Measurements from ENCODE around the gene OR52K2. TPM values are rescaled to one million over a fixed set of nuclear protein-coding genes. Genes with fewer than 3 reads are reported as not detected.
"Not testable (repeated sequence)": the region's sequence is repeated elsewhere in the genome, so short reads cannot be mapped to it uniquely, and the experiment has no call there.

The OR52K2 gene
- total and polyA plus RNA-seq, 4 donors = 0.30 TPM; not detected in 3

DNA sequence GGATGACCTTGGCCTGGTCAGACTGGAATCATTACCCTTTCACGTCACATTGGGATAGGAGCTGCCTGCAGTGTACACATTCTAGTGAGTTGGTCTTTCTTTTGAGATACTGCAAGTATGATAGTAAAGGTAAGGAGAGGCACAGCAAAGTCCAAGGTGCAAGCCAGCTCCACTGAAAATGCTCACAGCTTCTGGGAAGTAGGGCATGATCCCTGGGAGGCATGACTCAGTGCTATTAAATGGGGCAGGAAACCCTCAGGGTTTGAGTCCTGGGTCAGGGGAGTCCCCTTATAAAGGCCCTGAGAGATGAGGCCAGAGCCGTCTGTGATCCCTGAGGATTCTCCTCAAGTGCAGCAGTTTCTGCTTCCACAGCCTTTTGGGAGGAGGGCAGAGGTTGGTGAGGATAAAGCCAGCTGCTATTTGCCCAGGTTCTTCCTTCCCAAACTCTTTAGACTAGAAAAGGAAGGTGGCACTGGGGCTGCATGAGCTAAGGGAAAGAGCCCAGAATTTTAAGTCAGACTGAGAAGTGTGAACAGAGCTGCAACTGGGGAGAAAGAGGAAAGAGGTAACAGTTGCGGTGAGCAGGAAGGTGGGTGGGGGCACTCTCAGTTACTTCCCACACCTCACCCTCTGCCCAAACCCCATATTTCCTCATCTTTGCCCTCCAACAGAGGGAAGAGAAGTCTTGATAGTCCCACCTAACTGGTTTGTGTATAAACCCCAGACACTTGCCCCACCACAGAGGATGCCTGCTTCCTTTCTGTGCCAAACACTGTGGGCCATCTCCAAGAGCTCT lies 18.9 kb downstream of the OR52K2 start:
- no peak for DNase-seq (ENCODE audit: low read depth in 4 of 6, low spot score in 6 of 6)
- no peaks in the 10 kb centered on the region for H3K4me1 ChIP-seq (ENCODE audit: control insufficient read depth, insufficient read depth, low read length)
- 79% methylated on average over 2 of the region's 3 CpGs for WGBS (ENCODE audit: insufficient coverage)
- no peak overlapping the region for H3K4me3 ChIP-seq (ENCODE audit: low read depth, low read length)
- H3K27ac ChIP-seq (ENCODE audit: low read depth, low read length) = no peak overlapping the region
- H3K27me3 ChIP-seq (ENCODE audit: control insufficient read depth, insufficient read depth, low read length) = no peaks in the 10 kb centered on the region
- H3K36me3 ChIP-seq (ENCODE audit: control insufficient read depth, insufficient read depth, low read length) = no peaks in the 10 kb centered on the region
- no peaks in the 10 kb centered on the region for H3K9me3 ChIP-seq (ENCODE audit: control insufficient read depth, insufficient read depth, low read length)

DNA sequence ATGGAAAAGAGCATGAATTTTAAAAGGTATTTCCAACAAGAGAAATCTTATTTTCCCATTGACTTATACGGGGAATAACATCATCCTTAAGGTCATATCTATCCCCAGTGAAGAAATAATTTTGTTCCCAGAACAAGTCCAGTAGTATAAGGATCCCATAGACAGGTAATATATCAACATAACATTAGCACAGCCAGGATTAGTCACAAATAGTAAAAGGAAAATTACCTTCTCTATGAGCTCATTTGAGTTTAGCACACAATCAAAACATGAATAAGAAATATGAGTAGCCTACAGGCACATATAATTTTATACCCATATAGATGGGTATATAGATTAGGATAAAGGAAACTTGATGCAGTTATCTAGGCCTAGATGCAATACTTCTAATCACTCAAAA lies 30.5 kb downstream of the OR52K2 start:
- Histone ChIP-seq H3K27me3 (ENCODE audit: control insufficient read depth, insufficient read depth, low read length) (no peaks in the 10 kb centered on the region), H3K4me3 (ENCODE audit: low read depth, low read length) (no peak overlapping the region), H3K27ac (ENCODE audit: low read depth, low read length) (no peak overlapping the region), H3K9me3 (ENCODE audit: control insufficient read depth, insufficient read depth, low read length) (no peaks in the 10 kb centered on the region), H3K4me1 (ENCODE audit: control insufficient read depth, insufficient read depth, low read length) (no peaks in the 10 kb centered on the region), H3K36me3 (ENCODE audit: control insufficient read depth, insufficient read depth, low read length) (no peaks in the 10 kb centered on the region)
- no peak for DNase-seq (ENCODE audit: low read depth in 4 of 6, low spot score in 6 of 6)
- no CpG with 5 or more reads among the region's 1 CpG for WGBS (ENCODE audit: insufficient coverage)

DNA sequence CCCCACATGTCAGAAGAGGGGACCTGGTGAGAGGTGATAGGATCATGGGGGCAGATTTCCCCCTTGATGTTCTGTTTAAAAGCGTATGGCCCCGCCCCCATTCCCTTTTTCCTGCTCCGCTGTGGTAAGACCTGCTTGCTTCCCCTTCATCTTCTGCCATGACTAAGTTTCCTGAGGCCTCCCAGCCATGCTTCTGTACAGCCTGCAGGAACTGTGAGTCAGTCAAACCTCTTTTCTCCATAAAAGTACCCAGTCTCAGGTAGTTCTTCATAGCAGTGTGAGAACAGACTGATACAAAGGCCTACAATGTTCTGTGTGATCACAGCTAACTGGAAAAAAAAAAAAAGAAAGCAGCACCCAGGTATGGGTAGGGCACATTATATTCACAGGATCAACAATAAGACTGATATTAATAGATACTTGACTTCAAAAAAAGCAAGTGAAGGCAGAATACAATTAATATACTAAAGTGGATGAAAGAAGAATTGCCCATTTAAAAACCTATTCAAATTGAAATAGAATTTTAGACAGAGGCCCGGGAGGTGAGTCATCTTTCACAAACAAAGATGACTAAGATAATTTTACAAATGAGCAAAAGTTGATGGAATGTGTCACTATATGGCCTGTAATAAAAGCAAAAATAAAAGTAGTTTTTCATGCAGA lies 31.6 kb downstream of the OR52K2 start:
- H3K9me3 ChIP-seq (ENCODE audit: control insufficient read depth, insufficient read depth, low read length) = no peaks in the 10 kb centered on the region
- H3K36me3 ChIP-seq (ENCODE audit: control insufficient read depth, insufficient read depth, low read length) = no peaks in the 10 kb centered on the region
- H3K4me3 ChIP-seq (ENCODE audit: low read depth, low read length) = no peak overlapping the region
- no peaks in the 10 kb centered on the region for H3K4me1 ChIP-seq (ENCODE audit: control insufficient read depth, insufficient read depth, low read length)
- DNase-seq (ENCODE audit: low read depth in 4 of 6, low spot score in 6 of 6) = no peak
- H3K27me3 ChIP-seq (ENCODE audit: control insufficient read depth, insufficient read depth, low read length) = no peaks in the 10 kb centered on the region
- 86% methylated on average over 3 of the region's 4 CpGs for WGBS (ENCODE audit: insufficient coverage)
- no peak overlapping the region for H3K27ac ChIP-seq (ENCODE audit: low read depth, low read length)

DNA sequence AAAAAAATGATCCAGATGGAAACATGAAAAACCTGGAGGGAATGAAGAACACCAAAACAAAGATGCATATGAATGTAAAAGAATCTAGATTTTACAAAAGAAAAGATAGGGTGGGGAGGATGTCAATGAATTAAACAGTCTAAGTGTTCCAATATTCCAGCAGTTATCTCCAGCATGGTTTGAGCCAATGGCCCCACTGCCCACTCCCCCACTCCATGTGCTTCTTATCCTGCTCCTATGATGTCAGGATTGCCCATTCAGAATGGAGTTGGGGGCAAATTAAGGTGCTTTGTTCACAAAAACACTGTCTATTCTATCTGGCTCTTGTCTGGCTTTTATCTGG lies 32.1 kb downstream of the OR52K2 start:
- Histone ChIP-seq H3K4me3 (ENCODE audit: low read depth, low read length) (no peak overlapping the region), H3K27me3 (ENCODE audit: control insufficient read depth, insufficient read depth, low read length) (no peaks in the 10 kb centered on the region), H3K4me1 (ENCODE audit: control insufficient read depth, insufficient read depth, low read length) (no peaks in the 10 kb centered on the region), H3K36me3 (ENCODE audit: control insufficient read depth, insufficient read depth, low read length) (no peaks in the 10 kb centered on the region), H3K27ac (ENCODE audit: low read depth, low read length) (no peak overlapping the region), H3K9me3 (ENCODE audit: control insufficient read depth, insufficient read depth, low read length) (no peaks in the 10 kb centered on the region)
- DNase-seq (ENCODE audit: low read depth in 4 of 6, low spot score in 6 of 6) = no peak

DNA sequence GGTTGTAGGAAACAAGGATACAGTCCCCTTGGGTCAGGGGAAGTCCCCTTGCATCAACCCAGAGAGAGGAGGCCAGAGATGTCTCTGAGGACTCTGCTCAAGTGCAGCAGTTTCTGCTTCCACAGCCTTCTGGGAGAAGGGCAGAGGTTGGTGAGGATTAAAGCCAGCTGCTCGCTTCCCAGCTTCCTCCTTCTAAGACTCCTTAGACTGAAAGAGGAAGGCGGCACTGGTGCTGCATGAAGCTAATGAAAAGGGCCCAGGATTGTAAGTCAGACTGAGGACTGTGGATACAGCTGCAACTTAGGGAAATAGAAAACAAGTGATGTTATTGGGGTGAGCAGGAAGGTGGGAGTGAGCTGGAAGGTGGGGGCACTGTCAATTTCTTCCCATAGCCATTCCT lies 33.4 kb downstream of the OR52K2 start, which contains the start of gene OR52K1:
Gene OR52K1, plus strand, starts transcription at position 202 of the 400 bp plus-strand sequence. CDS start 6,255 bp downstream, outside the sequence.
- no peak for DNase-seq (ENCODE audit: low read depth in 4 of 6, low spot score in 6 of 6)
- Histone ChIP-seq H3K27me3 (ENCODE audit: control insufficient read depth, insufficient read depth, low read length) (no peaks in the 10 kb centered on the region), H3K4me1 (ENCODE audit: control insufficient read depth, insufficient read depth, low read length) (no peaks in the 10 kb centered on the region), H3K36me3 (ENCODE audit: control insufficient read depth, insufficient read depth, low read length) (no peaks in the 10 kb centered on the region), H3K9me3 (ENCODE audit: control insufficient read depth, insufficient read depth, low read length) (no peaks in the 10 kb centered on the region), H3K27ac (ENCODE audit: low read depth, low read length) (no peak within 1 kb of the TSS), H3K4me3 (ENCODE audit: low read depth, low read length) (no peak within 1 kb of the TSS)
- WGBS (ENCODE audit: insufficient coverage) = 83% methylated on average over 1 of the region's 2 CpGs

DNA sequence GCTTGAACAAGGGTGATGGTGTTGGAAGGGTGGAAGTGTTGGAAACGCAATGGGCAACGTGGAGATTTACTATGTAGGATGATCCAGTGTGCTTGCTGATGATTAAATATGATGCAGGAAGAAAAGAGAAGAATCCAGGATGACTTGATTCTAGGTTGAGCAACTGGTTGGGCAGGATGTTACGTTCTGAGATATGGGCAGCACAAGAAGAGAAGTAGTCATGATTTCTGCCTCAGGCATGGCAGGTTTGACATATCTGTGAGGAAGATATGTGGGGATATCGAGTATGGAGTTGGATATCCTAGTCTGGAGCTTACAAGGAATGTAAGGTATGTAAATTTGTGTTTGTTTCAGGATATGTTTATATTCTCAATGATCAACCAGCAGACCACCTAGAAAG lies 35.2 kb downstream of the OR52K2 start:
- Histone ChIP-seq H3K4me1 (ENCODE audit: control insufficient read depth, insufficient read depth, low read length) (no peaks in the 10 kb centered on the region), H3K27me3 (ENCODE audit: control insufficient read depth, insufficient read depth, low read length) (no peaks in the 10 kb centered on the region), H3K27ac (ENCODE audit: low read depth, low read length) (no peak overlapping the region), H3K9me3 (ENCODE audit: control insufficient read depth, insufficient read depth, low read length) (no peaks in the 10 kb centered on the region), H3K36me3 (ENCODE audit: control insufficient read depth, insufficient read depth, low read length) (no peaks in the 10 kb centered on the region), H3K4me3 (ENCODE audit: low read depth, low read length) (no peak overlapping the region)
- WGBS (ENCODE audit: insufficient coverage) = 82% methylated on average over 4 of the region's 4 CpGs
- DNase-seq (ENCODE audit: low read depth in 4 of 6, low spot score in 6 of 6) = no peak

DNA sequence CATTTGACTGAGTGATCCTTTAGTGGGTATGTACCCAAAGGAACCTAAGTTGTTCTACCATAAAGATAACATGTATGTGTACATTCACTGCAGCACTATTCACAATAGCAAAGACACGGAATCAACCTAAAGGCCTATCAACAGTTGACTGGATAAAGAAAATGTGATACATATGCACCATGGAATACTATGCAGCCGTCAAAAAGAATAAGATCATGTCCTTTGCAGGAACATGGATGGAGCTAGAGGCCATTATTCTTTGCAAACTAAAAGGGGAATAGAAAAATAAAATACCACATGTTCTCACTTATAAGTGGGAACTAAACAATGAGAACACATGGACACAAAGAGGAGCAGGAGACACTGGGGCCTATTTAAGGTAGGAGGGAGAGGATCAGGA lies 42.3 kb downstream of the OR52K2 start:
- no CpG with 5 or more reads among the region's 2 CpGs for WGBS (ENCODE audit: insufficient coverage)

DNA sequence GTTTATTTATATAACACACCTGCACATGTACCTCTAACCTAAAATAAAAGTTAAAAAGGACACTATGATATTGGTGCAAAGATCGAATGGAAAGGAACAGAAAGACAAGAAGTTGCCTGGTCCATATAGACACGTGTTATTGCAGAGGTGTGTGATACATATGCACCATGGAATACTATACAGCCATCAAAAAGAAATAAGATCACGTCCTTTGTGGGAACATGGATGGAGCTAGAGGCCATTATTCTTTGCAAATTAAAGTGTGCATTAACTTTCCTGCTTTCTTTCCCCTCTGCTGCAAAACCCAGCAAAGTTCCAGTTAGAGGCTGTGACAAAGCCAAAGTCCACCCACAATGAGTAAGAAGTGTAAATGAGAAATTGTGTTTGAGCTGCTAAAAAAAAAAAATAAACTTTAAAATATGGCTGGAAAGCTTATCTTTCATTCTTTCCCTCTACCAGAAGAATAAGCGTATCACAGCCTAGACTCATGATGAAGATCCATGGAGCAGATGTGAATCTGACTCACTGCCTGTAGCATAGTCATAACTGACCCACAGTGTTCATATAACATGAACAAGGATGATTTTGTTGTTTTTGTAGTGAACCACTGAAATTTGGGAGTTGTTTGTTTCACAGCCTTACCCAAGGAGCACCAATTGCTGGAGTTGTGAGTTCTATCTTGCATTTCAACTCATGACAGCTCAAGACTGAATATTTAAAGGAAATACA lies 42.9 kb downstream of the OR52K2 start:
- WGBS (ENCODE audit: insufficient coverage) = no CpG with 5 or more reads among the region's 4 CpGs
- Histone ChIP-seq H3K4me1 (ENCODE audit: control insufficient read depth, insufficient read depth, low read length) (no peaks in the 10 kb centered on the region), H3K27me3 (ENCODE audit: control insufficient read depth, insufficient read depth, low read length) (no peaks in the 10 kb centered on the region), H3K36me3 (ENCODE audit: control insufficient read depth, insufficient read depth, low read length) (no peaks in the 10 kb centered on the region), H3K27ac (ENCODE audit: low read depth, low read length) (no peak overlapping the region), H3K9me3 (ENCODE audit: control insufficient read depth, insufficient read depth, low read length) (peaks cover 2% of the 10 kb centered on the region), H3K4me3 (ENCODE audit: low read depth, low read length) (no peak overlapping the region)
- DNase-seq (ENCODE audit: low read depth in 4 of 6, low spot score in 6 of 6) = no peak

More for the DNA sequence above, 42.3 kb downstream of the OR52K2 start:
- not testable (repeated sequence) for H3K27me3 ChIP-seq (ENCODE audit: control insufficient read depth, insufficient read depth, low read length); H3K27ac ChIP-seq (ENCODE audit: low read depth, low read length); H3K4me3 ChIP-seq (ENCODE audit: low read depth, low read length); H3K36me3 ChIP-seq (ENCODE audit: control insufficient read depth, insufficient read depth, low read length); H3K9me3 ChIP-seq (ENCODE audit: control insufficient read depth, insufficient read depth, low read length); H3K4me1 ChIP-seq (ENCODE audit: control insufficient read depth, insufficient read depth, low read length); DNase-seq (ENCODE audit: low read depth in 4 of 6, low spot score in 6 of 6)

DNA sequence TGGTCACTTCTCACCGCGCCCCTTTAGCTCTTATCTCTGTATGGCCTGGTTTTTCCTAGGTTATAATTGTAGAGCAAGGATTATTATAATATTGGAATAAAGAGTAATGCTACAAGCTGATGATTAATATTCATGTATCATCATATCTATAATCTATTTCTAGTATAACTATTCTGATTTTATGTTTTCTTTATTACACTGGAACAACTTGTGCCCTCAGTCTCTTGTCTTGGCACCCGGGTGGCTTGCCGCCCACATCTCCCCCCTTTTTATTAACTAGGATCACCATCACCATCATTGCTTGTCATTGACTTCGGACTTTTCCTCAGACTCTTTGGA lies 44.4 kb downstream of the OR52K2 start:
- Histone ChIP-seq H3K4me1 (ENCODE audit: control insufficient read depth, insufficient read depth, low read length) (no peaks in the 10 kb centered on the region), H3K9me3 (ENCODE audit: control insufficient read depth, insufficient read depth, low read length) (peaks cover 2% of the 10 kb centered on the region), H3K27me3 (ENCODE audit: control insufficient read depth, insufficient read depth, low read length) (no peaks in the 10 kb centered on the region), H3K4me3 (ENCODE audit: low read depth, low read length) (no peak overlapping the region), H3K27ac (ENCODE audit: low read depth, low read length) (no peak overlapping the region), H3K36me3 (ENCODE audit: control insufficient read depth, insufficient read depth, low read length) (no peaks in the 10 kb centered on the region)
- no peak for DNase-seq (ENCODE audit: low read depth in 4 of 6, low spot score in 6 of 6)
- WGBS (ENCODE audit: insufficient coverage) = 71% methylated on average over 3 of the region's 5 CpGs

All from spinal cord (tissue), 10 donors.